SU-DHL-6 (cell line): Measurements from ENCODE around the gene IFFO2.

Source experiments
- H2AFZ ChIP-seq: fragments of 200-600 bp; sonication (generic); 2 replicates; pipeline ENCODE4 v1.6.1; 2014; ENCODE audit warnings: low read depth, mild to moderate bottlenecking, moderate library complexity, mixed read lengths, antibody characterized with exemption, low read length; ENCODE audit not compliant: severe bottlenecking
- H3F3A ChIP-seq: fragments of 200-600 bp; shearing (Covaris generic); 2 replicates; pipeline ENCODE4 v1.6.0; 2016; ENCODE audit warnings: antibody characterized with exemption, mild to moderate bottlenecking; ENCODE audit not compliant: insufficient read depth
- H3K27ac ChIP-seq: fragments of 200-600 bp; sonication (generic); 2 replicates; pipeline ENCODE4 v1.5.1; 2016; ENCODE audit warnings: low read depth, mild to moderate bottlenecking, low read length, moderate library complexity, mixed read lengths
- H3K27me3 ChIP-seq: fragments of 200-600 bp; sonication (generic), shearing (Covaris generic); 2 replicates; pipeline ENCODE4 v1.6.0; 2014; ENCODE audit warnings: mild to moderate bottlenecking, low read length
- H3K36me3 ChIP-seq: fragments of 200-600 bp; sonication (generic); 2 replicates; pipeline ENCODE4 v1.6.1; 2014; ENCODE audit warnings: mild to moderate bottlenecking, low read length, mixed read lengths
- H3K4me2 ChIP-seq: fragments of 300-600, 200-600 bp; shearing (Covaris generic), sonication (generic); 2 replicates; pipeline ENCODE4 v1.6.0; 2014; ENCODE audit warnings: low read length, low read depth, mild to moderate bottlenecking; ENCODE audit not compliant: poor library complexity, severe bottlenecking
- H3K4me3 ChIP-seq: fragments of 200-600 bp; sonication (generic); 2 replicates; pipeline ENCODE4 v1.5.1; 2014; ENCODE audit warnings: antibody characterized with exemption, low read length, mild to moderate bottlenecking, mixed read lengths; ENCODE audit not compliant: insufficient read depth, poor library complexity, severe bottlenecking
- H3K79me2 ChIP-seq: fragments of 200-600 bp; sonication (generic); 2 replicates; pipeline ENCODE4 v1.6.1; 2014; ENCODE audit warnings: mild to moderate bottlenecking, low read length, moderate library complexity; ENCODE audit not compliant: insufficient read depth
- H3K9ac ChIP-seq: fragments of 200-600 bp; sonication (generic); 2 replicates; pipeline ENCODE4 v1.7.0; 2014; ENCODE audit warnings: mild to moderate bottlenecking, low read length
- H3K9me2 ChIP-seq: fragments of 200-600 bp; sonication (generic); replicated peaks from 2 replicates; pipeline ENCODE4 v1.6.1; 2014; ENCODE audit warnings: low read length; ENCODE audit not compliant: insufficient read depth
- H3K9me3 ChIP-seq: fragments of 200-600 bp; sonication (generic); 2 replicates; pipeline ENCODE4 v1.6.1; 2014; ENCODE audit warnings: low read length, mixed read lengths; ENCODE audit not compliant: insufficient read depth
- H4K20me1 ChIP-seq: fragments of 200-600 bp; sonication (generic); 2 replicates; pipeline ENCODE4 v1.6.1; 2014; ENCODE audit warnings: low read depth, mild to moderate bottlenecking, antibody characterized with exemption, low read length, moderate library complexity, mixed read lengths
- CTCF ChIP-seq: fragments of 200-600 bp; sonication (generic); IDR thresholded peaks from one replicate; pipeline ENCODE4 v1.5.1; 2017; ENCODE audit warnings: antibody characterized with exemption, mild to moderate bottlenecking, low read length, moderate library complexity; ENCODE audit not compliant: insufficient read depth, poor library complexity, severe bottlenecking
- EZH2phosphoT487 ChIP-seq: fragments of 200-600 bp; sonication (generic), shearing (Covaris generic); conservative IDR thresholded peaks from 2 replicates; pipeline ENCODE4 v1.6.1; 2018; ENCODE audit warnings: mild to moderate bottlenecking, antibody characterized with exemption, low read length, moderate library complexity, mixed read lengths

Gene IFFO2

GRCh38 chr1:18938707-18939070 lies 17.8 kb downstream of the IFFO2 start:
- H3K4me2 ChIP-seq = no peak overlapping the region
- no peaks in the 10 kb centered on the region for H3K36me3 ChIP-seq
- no peak overlapping the region for H3K4me3 ChIP-seq
- H4K20me1 ChIP-seq = no peaks in the 10 kb centered on the region
- no peak overlapping the region for H3K9ac ChIP-seq
- no peaks in the 10 kb centered on the region for H3K79me2 ChIP-seq
- H3K27ac ChIP-seq = no peak overlapping the region
- no peaks in the 10 kb centered on the region for H3K9me2 ChIP-seq
- TF ChIP-seq CTCF (no peak), EZH2phosphoT487 (no peak)
- H3F3A ChIP-seq = no peaks in the 10 kb centered on the region
- no peaks in the 10 kb centered on the region for H3K27me3 ChIP-seq
- no peaks in the 10 kb centered on the region for H3K9me3 ChIP-seq
- H2AFZ ChIP-seq = no peak overlapping the region

- Histone ChIP-seq H3K9me3 (no peaks in the 10 kb centered on the region), H3K27me3 (no peaks in the 10 kb centered on the region), H3K4me3 (no peak overlapping the region), H4K20me1 (no peaks in the 10 kb centered on the region), H3K36me3 (no peaks in the 10 kb centered on the region), H3K27ac (no peak overlapping the region), H3K9me2 (no peaks in the 10 kb centered on the region), H3F3A (no peaks in the 10 kb centered on the region), H3K79me2 (no peaks in the 10 kb centered on the region), H3K9ac (no peak overlapping the region), H3K4me2 (no peak overlapping the region), H2AFZ (no peak overlapping the region)
- TF ChIP-seq CTCF = no peak
- TF ChIP-seq EZH2phosphoT487 = no peak
These were observed 18.3 kb downstream of the IFFO2 start for GRCh38 chr1:18938008-18938706.

GRCh38 chr1:18937539-18937938 lies 18.9 kb downstream of the IFFO2 start:
- Histone ChIP-seq H3K4me2 (no peak overlapping the region), H3F3A (no peaks in the 10 kb centered on the region), H3K36me3 (no peaks in the 10 kb centered on the region), H3K79me2 (no peaks in the 10 kb centered on the region), H3K27me3 (no peaks in the 10 kb centered on the region), H3K27ac (no peak overlapping the region), H3K9ac (no peak overlapping the region), H2AFZ (no peak overlapping the region), H4K20me1 (no peaks in the 10 kb centered on the region), H3K9me2 (no peaks in the 10 kb centered on the region), H3K9me3 (no peaks in the 10 kb centered on the region), H3K4me3 (no peak overlapping the region)
- no peak for TF ChIP-seq CTCF
- no peak for TF ChIP-seq EZH2phosphoT487
